H1 (cell line): ENCODE data around the gene HGFAC. TPM values are rescaled to one million over a fixed set of nuclear protein-coding genes. Genes with fewer than 3 reads are reported as not detected.

ENCODE experiments used
- CTCF ChIA-PET: fragments of 300-600 bp; sonication (Branson Sonifier 250); formaldehyde crosslinking; loops from one replicate; lab custom pipeline; 2021; ENCODE audit not compliant: partially characterized antibody; lab: Charles Lee
- POLR2A ChIA-PET: fragments of 300-600 bp; sonication (Branson Sonifier 250); formaldehyde crosslinking; loops from one replicate; lab custom pipeline; 2021; ENCODE audit warnings: inconsistent platforms; ENCODE audit not compliant: partially characterized antibody; lab: Charles Lee
- DNase-seq, 2 experiments: peaks; one replicate each; pipeline versions ENCODE4 v3.0.0 to v3.0.0-alpha.2; 2010 to 2022; ENCODE audit warnings: low spot score in 2 of 2, low read depth in 1 of 2, mixed read lengths in 1 of 2
- FAIRE-seq: peaks from 2 replicates; lab custom pipeline; 2011; peaks lifted over from hg19 to GRCh38; lab: Jason Lieb, UNC
- H2AFZ ChIP-seq: 2 replicates; pipeline ENCODE4 v1.8.1; 2012; ENCODE audit warnings: low read length, inconsistent platforms
- H2AK5ac ChIP-seq: 2 replicates; pipeline ENCODE4 v1.6.1; 2013; ENCODE audit warnings: low read depth, low read length
- H2BK120ac ChIP-seq: replicated peaks from 2 replicates; pipeline ENCODE3; 2013; ENCODE audit warnings: low read depth, low read length, inconsistent platforms
- H2BK12ac ChIP-seq: 2 replicates; pipeline ENCODE4 v1.6.1; 2013; ENCODE audit warnings: low read depth, low read length
- H2BK15ac ChIP-seq: 2 replicates; pipeline ENCODE4 v1.6.1; 2013; ENCODE audit warnings: low read length
- H2BK20ac ChIP-seq: 2 replicates; pipeline ENCODE4 v1.6.1; 2013; ENCODE audit warnings: low read length
- H2BK5ac ChIP-seq: 2 replicates; pipeline ENCODE4 v1.6.1; 2013; ENCODE audit warnings: low read depth, low read length
- H3K14ac ChIP-seq: 2 replicates; pipeline ENCODE4 v1.6.1; 2013; ENCODE audit warnings: inconsistent platforms; ENCODE audit not compliant: insufficient read length
- H3K18ac ChIP-seq: 2 replicates; pipeline ENCODE4 v1.6.1; 2013; ENCODE audit warnings: low read length; ENCODE audit errors: extremely low read depth
- H3K23ac ChIP-seq: 2 replicates; pipeline ENCODE4 v1.6.1; 2013; ENCODE audit warnings: inconsistent platforms; ENCODE audit not compliant: insufficient read length
- H3K23me2 ChIP-seq: 2 replicates; pipeline ENCODE4 v1.6.1; 2013; ENCODE audit warnings: low read depth, low read length
- H3K27ac ChIP-seq: 2 replicates; pipeline ENCODE4 v1.6.1; 2011; ENCODE audit warnings: low read depth, low read length, inconsistent platforms
- H3K27me3 ChIP-seq, 4 experiments: replicated peaks in 1 of 4; 1 replicate in 1 of 4; 2 replicates in 3 of 4; pipeline versions ENCODE4 v1.6.1 to v1.8.1; 2011 to 2013; ENCODE audit warnings: low read length in 3 of 4, mild to moderate bottlenecking in 3 of 4, inconsistent platforms in 2 of 4, mixed read lengths in 2 of 4, moderate library complexity in 1 of 4; ENCODE audit not compliant: control insufficient read depth in 3 of 4, insufficient read depth in 3 of 4; ENCODE audit errors: extremely low read depth in 1 of 4
- H3K36me3 ChIP-seq, 4 experiments: 2 replicates each; pipeline versions ENCODE4 v1.6.1 to v1.8.1; 2011 to 2013; ENCODE audit warnings: mild to moderate bottlenecking in 4 of 4, low read length in 3 of 4, moderate library complexity in 2 of 4, control low read depth in 1 of 4, inconsistent platforms in 1 of 4; ENCODE audit not compliant: insufficient read depth in 4 of 4, control insufficient read depth in 2 of 4
- H3K4ac ChIP-seq: replicated peaks from 2 replicates; pipeline ENCODE3; 2013; ENCODE audit warnings: low read length, low read depth, mixed read lengths, inconsistent platforms; ENCODE audit not compliant: insufficient read length
- H3K4me1 ChIP-seq, 4 experiments: replicated peaks in 1 of 4; 1 replicate in 1 of 4; 2 replicates in 3 of 4; pipeline versions ENCODE4 v1.6.1 to v1.8.1; 2011 to 2013; ENCODE audit warnings: low read length in 3 of 4, inconsistent platforms in 2 of 4, mixed read lengths in 1 of 4; ENCODE audit not compliant: insufficient read depth in 4 of 4, control insufficient read depth in 3 of 4
- H3K4me2 ChIP-seq, 2 experiments: 2 replicates each; pipeline versions ENCODE4 v1.6.1 to v1.8.1; 2011 to 2013; ENCODE audit warnings: low read depth in 2 of 2, low read length in 2 of 2, control low read depth in 1 of 2, inconsistent platforms in 1 of 2, mild to moderate bottlenecking in 1 of 2; ENCODE audit not compliant: insufficient read depth in 1 of 2
- H3K4me3 ChIP-seq, 4 experiments: fragments of 200-600, 300-600 bp in 1 of 4; sonication (generic), shearing (Covaris generic), sonication (Bioruptor Twin) in 1 of 4; 2 replicates each; pipeline versions ENCODE4 v1.5.1 to v1.8.1; 2011 to 2016; ENCODE audit warnings: low read length in 4 of 4, low read depth in 3 of 4, control low read depth in 2 of 4, inconsistent platforms in 2 of 4, mild to moderate bottlenecking in 2 of 4, mixed read lengths in 1 of 4, moderate library complexity in 1 of 4; ENCODE audit not compliant: insufficient read depth in 2 of 4; ENCODE audit errors: extremely low read depth in 1 of 4
- H3K56ac ChIP-seq: replicated peaks from 2 replicates; pipeline ENCODE3; 2013; ENCODE audit warnings: low read depth, mild to moderate bottlenecking, mixed read lengths, low read length, inconsistent platforms; ENCODE audit not compliant: insufficient read length
- H3K79me1 ChIP-seq: 2 replicates; pipeline ENCODE4 v1.6.1; 2013; ENCODE audit warnings: low read depth, low read length, control low read depth
- H3K79me2 ChIP-seq, 2 experiments: 2 replicates each; pipeline versions ENCODE4 v1.6.1 to v1.8.1; 2012 to 2013; ENCODE audit warnings: low read length in 2 of 2, mild to moderate bottlenecking in 2 of 2, inconsistent platforms in 1 of 2; ENCODE audit not compliant: insufficient read depth in 2 of 2, control insufficient read depth in 1 of 2
- H3K9ac ChIP-seq, 4 experiments: replicated peaks in 1 of 4; 1 replicate in 1 of 4; 2 replicates in 3 of 4; pipeline versions ENCODE4 v1.6.1 to v1.8.1; 2011 to 2013; ENCODE audit warnings: low read depth in 3 of 4, low read length in 3 of 4, control low read depth in 2 of 4, mild to moderate bottlenecking in 2 of 4, moderate library complexity in 2 of 4, inconsistent platforms in 1 of 4; ENCODE audit errors: extremely low read depth in 1 of 4
- H3K9me3 ChIP-seq, 2 experiments: 2 replicates each; pipeline versions ENCODE4 v1.6.1 to v1.8.1; 2012 to 2013; ENCODE audit warnings: mild to moderate bottlenecking in 2 of 2, moderate library complexity in 2 of 2, control low read depth in 1 of 2, inconsistent platforms in 1 of 2, low read depth in 1 of 2, low read length in 1 of 2, mixed read lengths in 1 of 2; ENCODE audit not compliant: insufficient read depth in 2 of 2
- H4K20me1 ChIP-seq, 2 experiments: replicated peaks in 1 of 2; 2 replicates each; pipeline versions ENCODE3 to v1.8.1; 2011 to 2013; ENCODE audit warnings: inconsistent platforms in 2 of 2, low read length in 2 of 2, mild to moderate bottlenecking in 1 of 2; ENCODE audit not compliant: insufficient read depth in 2 of 2, control insufficient read depth in 1 of 2
- H4K5ac ChIP-seq: 2 replicates; pipeline ENCODE4 v1.6.1; 2013; ENCODE audit warnings: low read length, low read depth, mixed read lengths, inconsistent platforms; ENCODE audit not compliant: insufficient read length
- H4K8ac ChIP-seq: 2 replicates; pipeline ENCODE4 v1.8.0; 2013; ENCODE audit warnings: mild to moderate bottlenecking, moderate library complexity, low read length, inconsistent platforms; ENCODE audit not compliant: insufficient read depth; ENCODE audit errors: extremely low read depth
- H4K91ac ChIP-seq: replicated peaks from 2 replicates; pipeline ENCODE3; 2013; ENCODE audit warnings: low read length, mixed read lengths, inconsistent platforms; ENCODE audit not compliant: insufficient read length
- NANOG ChIP-seq: IDR thresholded peaks from 2 replicates; pipeline ENCODE4 v1.6.1; 2011; ENCODE audit warnings: low read length, low read depth, mild to moderate bottlenecking, inconsistent platforms; ENCODE audit not compliant: insufficient read depth, poor library complexity, severe bottlenecking
- NRF1 ChIP-seq: IDR thresholded peaks from 2 replicates; pipeline ENCODE4 v1.6.1; 2011; ENCODE audit warnings: mild to moderate bottlenecking, low read depth, low read length, improper control_type of control experiment
- SUZ12 ChIP-seq: fragments of 200-600 bp; sonication (generic); IDR thresholded peaks from 2 replicates; pipeline ENCODE4 v1.6.1; 2012; ENCODE audit warnings: mild to moderate bottlenecking, inconsistent platforms, low read length, moderate library complexity, mixed read lengths
- WGBS, 2 experiments: shearing (Covaris generic) in 1 of 2; methylation state at CpG; one replicate each; pipeline versions ENCODE4 v1.1.6 to v1.1.7; 2013 to 2015; ENCODE audit warnings: low lambda C conversion rate in 2 of 2, mixed read lengths in 2 of 2, inconsistent platforms in 1 of 2, low coverage in 1 of 2, missing lambda C conversion rate in 1 of 2; ENCODE audit not compliant: insufficient replicate concordance in 2 of 2, insufficient coverage in 1 of 2, insufficient read length in 1 of 2; ENCODE audit errors: extremely low coverage in 1 of 2, missing lambda C conversion rate in 1 of 2; 5-methylcytosine and 5-hydroxymethylcytosine counted together
- polyA plus RNA-seq, 7 experiments: library from polyadenylated mRNA; depleted of rRNA in 3 of 7; stranded (reverse) in 5 of 7; unstranded in 2 of 7; fragments of >200 nt in 5 of 7; fragments of 200-250 nt in 2 of 7; gene quantifications; 1 replicate in 5 of 7; 2 replicates in 1 of 7; 4 replicates in 1 of 7; pipeline versions ENCODE4 v1.2.1 to v1.2.3, GENCODE V29; 2011 to 2013; ENCODE audit warnings: missing spikeins in 2 of 7, mixed read lengths in 2 of 7
- total RNA-seq: library from RNA; stranded (reverse); fragmentation: NEBNext Ultra II Directional; extraction: Animal tissue kit (Norgen Biotek cat#: 25700); gene quantifications from 2 replicates; pipeline ENCODE4 v1.2.1, GENCODE V29; 2021

The HGFAC gene
- total and polyA plus RNA-seq, 2 of the 8 experiments (the other 6 are each of a cell fraction or from before 2014, with no cell fraction given) = 0.14 to 0.15 TPM

GRCh38 chr4:3399277-3400194 is 42.2 kb upstream of the HGFAC start:
- no peaks in the 10 kb centered on the region for H3K23me2 ChIP-seq
- no peak overlapping the region for H2BK120ac ChIP-seq
- H3K27me3 ChIP-seq = no peaks in the 10 kb centered on the region
- H3K4ac ChIP-seq = no peak overlapping the region
- ChIA-PET CTCF (interaction anchor here (0.7 kb wide), 2 partner anchors 69 to 83 kb away, joined by 3 to 6 read pairs; no protein-coding TSS in a partner anchor), POLR2A (interaction anchor here (0.6 kb wide), 1 partner anchor 659 kb away, joined by 3 read pairs; no protein-coding TSS in a partner anchor)
- whole genome bisulfite sequencing, 2 experiments = 81% methylated on average over 5 of the region's 5 CpGs; no CpG with 5 or more reads in 1 of the 2 experiments
- no peak overlapping the region for H3K14ac ChIP-seq
- no peak overlapping the region for H2BK20ac ChIP-seq
- H4K5ac ChIP-seq = no peak overlapping the region
- H3K9ac ChIP-seq = no peak overlapping the region
- no peak overlapping the region for H3K4me2 ChIP-seq
- H4K91ac ChIP-seq = no peak overlapping the region
- no peak for FAIRE-seq
- no peak overlapping the region for H3K27ac ChIP-seq
- H3K36me3 ChIP-seq = no peaks in the 10 kb centered on the region
- H3K79me2 ChIP-seq = no peaks in the 10 kb centered on the region
- H3K9me3 ChIP-seq = peaks cover 7 to 16% of the 10 kb centered on the region in 2 experiments; a peak in 2 of 4 replicates
- no peak overlapping the region for H4K8ac ChIP-seq
- no peak for TF ChIP-seq NRF1
- no peak for TF ChIP-seq SUZ12
- no peak for TF ChIP-seq NANOG
- H3K56ac ChIP-seq = no peak overlapping the region
- H3K79me1 ChIP-seq = no peaks in the 10 kb centered on the region
- H2BK12ac ChIP-seq = no peak overlapping the region
- no peak overlapping the region for H2BK5ac ChIP-seq
- H3K4me3 ChIP-seq = no peak overlapping the region
- H3K4me1 ChIP-seq = no peaks in the 10 kb centered on the region; a peak in 1 of 7 replicates
- no peak overlapping the region for H2AFZ ChIP-seq
- DNase-seq = no peak
- H2BK15ac ChIP-seq = no peak overlapping the region
- no peak overlapping the region for H3K23ac ChIP-seq
- no peak overlapping the region for H2AK5ac ChIP-seq
- H3K18ac ChIP-seq = no peak overlapping the region
- no peaks in the 10 kb centered on the region for H4K20me1 ChIP-seq
